LNCAP (cell line): ENCODE data around the gene KPNA3.

Source experiments
- TF ChIP-seq, protein P1 (sequence below): fragments of 450-650 bp; IDR thresholded peaks from 2 replicates; pipeline ENCODE4 v1.5.1; 2017; ENCODE audit warnings: mild to moderate bottlenecking

Gene KPNA3

DNA sequence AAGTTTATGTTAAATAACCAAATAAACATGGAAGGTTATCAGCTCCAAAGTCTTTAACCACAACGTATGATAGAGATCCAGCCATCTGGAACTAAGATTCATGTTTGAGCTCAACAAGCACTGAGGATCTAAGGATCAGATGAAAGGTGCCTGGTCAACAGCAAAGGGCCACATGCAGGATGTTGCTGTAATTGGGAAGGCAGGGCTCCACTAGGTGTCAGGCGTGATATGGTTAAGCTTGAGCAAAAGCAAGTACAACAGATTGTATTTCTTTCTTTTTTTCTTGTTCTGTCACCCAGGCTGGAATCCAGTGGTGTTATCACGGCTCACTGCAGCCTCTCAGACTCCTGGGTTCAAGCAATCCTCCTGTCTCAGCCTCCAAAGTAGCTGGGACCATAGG lies 113.2 kb downstream of the KPNA3 start:
- TF ChIP-seq, protein P1, sequence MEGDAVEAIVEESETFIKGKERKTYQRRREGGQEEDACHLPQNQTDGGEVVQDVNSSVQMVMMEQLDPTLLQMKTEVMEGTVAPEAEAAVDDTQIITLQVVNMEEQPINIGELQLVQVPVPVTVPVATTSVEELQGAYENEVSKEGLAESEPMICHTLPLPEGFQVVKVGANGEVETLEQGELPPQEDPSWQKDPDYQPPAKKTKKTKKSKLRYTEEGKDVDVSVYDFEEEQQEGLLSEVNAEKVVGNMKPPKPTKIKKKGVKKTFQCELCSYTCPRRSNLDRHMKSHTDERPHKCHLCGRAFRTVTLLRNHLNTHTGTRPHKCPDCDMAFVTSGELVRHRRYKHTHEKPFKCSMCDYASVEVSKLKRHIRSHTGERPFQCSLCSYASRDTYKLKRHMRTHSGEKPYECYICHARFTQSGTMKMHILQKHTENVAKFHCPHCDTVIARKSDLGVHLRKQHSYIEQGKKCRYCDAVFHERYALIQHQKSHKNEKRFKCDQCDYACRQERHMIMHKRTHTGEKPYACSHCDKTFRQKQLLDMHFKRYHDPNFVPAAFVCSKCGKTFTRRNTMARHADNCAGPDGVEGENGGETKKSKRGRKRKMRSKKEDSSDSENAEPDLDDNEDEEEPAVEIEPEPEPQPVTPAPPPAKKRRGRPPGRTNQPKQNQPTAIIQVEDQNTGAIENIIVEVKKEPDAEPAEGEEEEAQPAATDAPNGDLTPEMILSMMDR: no peak

DNA sequence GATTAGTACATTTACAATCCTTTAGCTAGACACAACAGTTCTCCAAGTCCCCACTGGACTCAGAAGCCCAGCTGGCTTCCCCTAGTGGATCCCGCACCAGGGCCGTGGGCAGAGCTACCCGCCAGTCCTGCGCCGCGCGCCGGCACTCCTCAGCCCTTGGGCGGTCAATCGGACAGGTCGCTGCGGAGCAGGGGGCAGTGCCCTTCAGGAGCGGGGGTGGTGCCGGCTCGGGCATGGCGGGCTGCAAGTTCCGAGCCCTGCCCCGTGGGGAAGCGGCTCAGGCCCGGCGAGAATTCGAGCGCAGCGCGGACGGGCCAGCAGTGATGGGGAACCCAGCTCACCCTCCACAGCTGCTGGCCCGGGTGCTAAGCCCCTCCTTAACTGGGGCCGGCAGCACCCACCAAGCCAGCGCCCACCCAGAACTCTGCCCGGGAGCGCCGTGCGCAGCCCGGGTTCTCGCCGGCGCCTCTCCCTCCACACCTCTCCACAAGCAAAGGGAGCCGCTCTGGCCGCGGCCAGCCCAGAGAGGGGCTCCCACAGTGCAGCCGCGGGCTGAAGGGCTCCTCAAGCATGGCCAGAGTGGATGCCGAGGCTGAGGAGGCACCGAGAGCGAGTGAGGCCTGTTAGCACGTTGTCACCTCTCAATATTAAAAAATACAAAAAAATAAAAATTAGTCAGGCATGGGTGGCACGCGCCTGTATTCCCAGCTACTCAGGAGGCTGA lies 114.1 kb downstream of the KPNA3 start:
- TF ChIP-seq, protein P1: no peak

DNA sequence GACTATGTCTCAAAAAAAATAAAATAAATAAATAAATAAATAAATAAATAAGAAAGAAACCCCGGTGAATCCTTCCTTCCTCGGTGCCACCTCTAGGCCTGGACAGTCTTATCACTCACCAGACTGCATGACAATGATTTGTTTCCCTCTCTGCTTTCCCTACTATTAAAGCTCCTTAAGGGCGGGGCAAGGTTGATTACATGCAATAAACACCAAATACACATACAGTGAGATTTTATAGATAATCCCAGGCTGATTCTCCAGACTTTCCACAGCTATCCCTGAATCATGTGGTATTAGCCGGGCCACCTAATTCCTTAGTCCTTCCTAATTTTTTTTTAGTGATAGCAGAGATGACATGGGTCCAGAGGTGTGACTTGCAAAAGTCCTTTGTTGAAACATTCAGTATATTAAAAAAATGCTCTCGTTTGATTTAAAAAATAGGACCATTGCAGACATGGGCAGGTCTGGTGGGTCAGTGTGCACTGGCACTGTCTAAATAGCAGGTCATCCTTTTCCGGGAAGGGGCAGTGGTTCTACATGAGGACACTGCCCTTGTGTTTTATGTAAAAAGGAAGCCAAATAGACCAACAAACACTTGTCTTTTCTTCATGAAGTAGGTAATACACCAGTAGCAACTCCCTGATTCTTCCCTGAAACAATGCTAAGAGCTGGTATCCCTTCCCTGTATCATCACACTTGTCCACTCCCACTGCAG lies 115.7 kb downstream of the KPNA3 start:
- TF ChIP-seq, protein P1: no peak

DNA sequence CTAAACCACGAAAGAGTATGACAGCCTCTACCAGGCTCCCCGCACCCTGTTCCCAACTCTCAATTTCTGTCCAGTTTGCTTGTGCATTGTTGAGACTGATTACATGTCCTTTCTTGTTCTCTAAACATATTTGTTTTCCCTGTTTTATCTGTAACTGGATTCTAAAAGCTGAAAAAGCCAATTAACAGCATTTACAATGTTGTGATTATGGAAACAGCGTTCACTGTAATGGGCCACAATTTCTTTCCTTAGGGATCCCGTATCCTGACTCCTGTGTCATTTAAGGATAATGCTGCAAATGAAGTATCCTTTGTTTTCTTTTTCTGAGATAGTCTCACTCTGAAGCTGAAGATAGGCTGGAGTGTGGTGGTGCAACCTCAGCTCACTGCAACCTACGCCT lies 121.7 kb downstream of the KPNA3 start:
- TF ChIP-seq, protein P1: no peak

DNA sequence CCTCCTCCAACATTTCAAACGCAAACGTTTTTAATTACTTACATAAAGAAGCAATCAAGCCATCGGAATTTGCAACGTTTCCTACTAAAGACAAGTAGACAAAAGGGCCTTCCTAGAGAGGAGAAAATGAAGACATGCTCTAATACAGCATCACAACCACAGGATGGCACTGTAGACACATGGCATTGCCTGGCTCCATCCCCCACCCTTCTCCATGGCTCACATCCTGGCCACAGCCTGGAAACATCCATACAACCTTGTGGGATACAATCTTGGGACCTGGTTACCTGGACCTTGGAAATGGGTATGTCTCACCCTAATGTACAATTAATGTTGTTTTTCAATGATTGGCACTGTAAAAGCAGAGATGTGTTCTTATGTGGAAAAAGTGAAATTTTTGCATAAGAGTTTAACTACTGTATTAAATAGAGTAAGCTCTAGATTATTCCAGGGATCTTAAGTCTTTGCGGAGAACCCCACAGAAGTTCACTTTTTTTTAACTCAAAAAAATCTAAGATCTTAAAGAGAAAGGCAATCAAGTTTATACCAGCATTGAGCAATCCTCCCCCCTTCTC lies 122.7 kb downstream of the KPNA3 start:
- TF ChIP-seq, protein P1: peak; percentile 64

DNA sequence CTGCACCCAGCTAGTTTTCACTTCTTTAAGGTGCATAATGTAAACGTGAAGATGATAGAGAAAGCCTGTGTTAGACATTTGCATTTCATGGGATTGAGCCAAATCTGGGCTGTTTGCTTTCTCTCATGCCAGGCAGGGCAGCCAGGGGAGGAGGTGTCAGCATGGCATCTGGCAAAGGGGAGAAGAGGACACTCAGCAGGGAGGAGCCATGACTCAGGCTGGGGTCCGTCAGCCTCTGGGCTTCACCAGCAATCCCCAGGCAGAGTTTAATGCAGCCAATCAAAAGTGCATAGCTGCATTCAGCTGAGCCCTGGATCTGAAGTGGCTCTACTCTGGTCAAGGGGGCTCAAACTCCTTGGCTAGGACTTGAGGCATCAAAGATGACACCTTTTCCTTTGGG lies 124.7 kb downstream of the KPNA3 start:
- TF ChIP-seq, protein P1: no peak

DNA sequence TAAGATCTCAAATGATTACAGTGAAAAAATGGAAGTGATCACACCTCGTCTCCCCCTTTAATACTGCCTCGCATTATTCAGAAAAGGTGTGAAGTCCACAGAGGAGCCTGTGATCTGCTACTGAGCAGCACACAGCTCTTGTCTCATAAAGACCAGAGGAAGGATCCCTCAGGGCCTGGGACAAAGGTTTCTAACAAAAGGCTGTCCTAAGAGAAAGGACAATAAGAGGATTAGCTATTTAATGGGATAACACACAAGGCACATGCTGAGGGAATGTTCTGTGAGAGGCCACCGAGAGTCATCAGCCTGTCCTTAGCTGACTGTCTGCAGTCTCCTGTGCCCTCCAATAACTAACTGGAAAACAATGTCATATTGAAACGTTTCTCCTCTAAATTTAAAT lies 127.9 kb downstream of the KPNA3 start:
- TF ChIP-seq, protein P1: no peak
